ENCODE data around the gene DLL4.

- TF ChIP-seq EZH2 (IDR thresholded peaks at IDR 0.05; ENCODE audit: borderline replicate concordance, insufficient read depth, low read depth, low read length, poor library complexity, severe bottlenecking) (no peak), CTCF (IDR thresholded peaks at IDR 0.05) (no peak)
Measured at GRCh38 chr15:40908095-40908494, 21.0 kb upstream of the DLL4 start.
